NCI-H526 treated with DMSO at 0.1 percent for 48 hours (cell line): ENCODE results near the gene TPRG1L.
"Not testable (repeated sequence)": the region's sequence is repeated elsewhere in the genome, so short reads cannot be mapped to it uniquely, and the experiment has no call there.

Experiments used
- DNase-seq: peaks from one replicate; lab custom pipeline; 2025; lab: John Stamatoyannopoulos, UW

TPRG1L gene

GRCh38 chr1:3624200-3625136 is at the start of gene TPRG1L:
TPRG1L (plus strand) TSS chr1:3625015; CDS start chr1:3625073, 58 bp downstream.
- peak; percentile 92 for DNase-seq

- not testable (repeated sequence) for DNase-seq
Observed at GRCh38 chr1:3575515-3575914, 49.3 kb upstream of the TPRG1L start.

GRCh38 chr1:3575993-3576392 is 48.8 kb upstream of the TPRG1L start:
- DNase-seq = no peak

- no peak for DNase-seq
Observed at GRCh38 chr1:3577300-3577699, 47.5 kb upstream of the TPRG1L start.

- no peak for DNase-seq
Observed at GRCh38 chr1:3577711-3578432, 46.9 kb upstream of the TPRG1L start.

- DNase-seq = no peak
Observed at GRCh38 chr1:3578433-3578805, 46.4 kb upstream of the TPRG1L start.

- DNase-seq = no peak
Observed at GRCh38 chr1:3578906-3579305, 45.9 kb upstream of the TPRG1L start.

GRCh38 chr1:3579626-3580025 is 45.2 kb upstream of the TPRG1L start:
- DNase-seq = no peak

- no peak for DNase-seq
Observed at GRCh38 chr1:3580231-3580630, 44.6 kb upstream of the TPRG1L start.

GRCh38 chr1:3581296-3582036 is 43.3 kb upstream of the TPRG1L start:
- DNase-seq = no peak

- DNase-seq = not testable (repeated sequence)
Observed at GRCh38 chr1:3583751-3584150, 41.1 kb upstream of the TPRG1L start.

GRCh38 chr1:3584915-3585314 is 39.9 kb upstream of the TPRG1L start:
- no peak for DNase-seq

- DNase-seq = not testable (repeated sequence)
Observed at GRCh38 chr1:3585353-3585868, 39.4 kb upstream of the TPRG1L start.

GRCh38 chr1:3585940-3586568 is 38.8 kb upstream of the TPRG1L start:
- no peak for DNase-seq

GRCh38 chr1:3586986-3587759 is 37.6 kb upstream of the TPRG1L start:
- DNase-seq = no peak

GRCh38 chr1:3588395-3588794 is 36.4 kb upstream of the TPRG1L start:
- no peak for DNase-seq

- no peak for DNase-seq
Observed at GRCh38 chr1:3590139-3590763, 34.6 kb upstream of the TPRG1L start.

- DNase-seq = no peak
Observed at GRCh38 chr1:3590951-3591865, 33.6 kb upstream of the TPRG1L start.

GRCh38 chr1:3593334-3593733 is 31.5 kb upstream of the TPRG1L start:
- no peak for DNase-seq
